ENCODE measurements around the gene TNFAIP2. TPM values are rescaled to one million over a fixed set of nuclear protein-coding genes. Genes with fewer than 3 reads are reported as not detected.
A peak's percentile ranks its signal among the peaks of the same experiment; 100 is the strongest.
"Not testable (repeated sequence)": the region's sequence is repeated elsewhere in the genome, so short reads cannot be mapped to it uniquely, and the experiment has no call there.

Gene TNFAIP2
- total RNA-seq, 1 donor: 240 TPM

- no peak overlapping the region for H3K4me3 ChIP-seq (ENCODE audit: low read depth, low read length)
- TF ChIP-seq, protein P1, sequence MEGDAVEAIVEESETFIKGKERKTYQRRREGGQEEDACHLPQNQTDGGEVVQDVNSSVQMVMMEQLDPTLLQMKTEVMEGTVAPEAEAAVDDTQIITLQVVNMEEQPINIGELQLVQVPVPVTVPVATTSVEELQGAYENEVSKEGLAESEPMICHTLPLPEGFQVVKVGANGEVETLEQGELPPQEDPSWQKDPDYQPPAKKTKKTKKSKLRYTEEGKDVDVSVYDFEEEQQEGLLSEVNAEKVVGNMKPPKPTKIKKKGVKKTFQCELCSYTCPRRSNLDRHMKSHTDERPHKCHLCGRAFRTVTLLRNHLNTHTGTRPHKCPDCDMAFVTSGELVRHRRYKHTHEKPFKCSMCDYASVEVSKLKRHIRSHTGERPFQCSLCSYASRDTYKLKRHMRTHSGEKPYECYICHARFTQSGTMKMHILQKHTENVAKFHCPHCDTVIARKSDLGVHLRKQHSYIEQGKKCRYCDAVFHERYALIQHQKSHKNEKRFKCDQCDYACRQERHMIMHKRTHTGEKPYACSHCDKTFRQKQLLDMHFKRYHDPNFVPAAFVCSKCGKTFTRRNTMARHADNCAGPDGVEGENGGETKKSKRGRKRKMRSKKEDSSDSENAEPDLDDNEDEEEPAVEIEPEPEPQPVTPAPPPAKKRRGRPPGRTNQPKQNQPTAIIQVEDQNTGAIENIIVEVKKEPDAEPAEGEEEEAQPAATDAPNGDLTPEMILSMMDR (IDR thresholded peaks at IDR 0.05; ENCODE audit: insufficient read depth, low read depth, low read length): no peak
- DNase-seq (ENCODE audit: low read depth): peak; percentile 56
Observed at GRCh38 chr14:103115845-103116572, 7.3 kb upstream of the TNFAIP2 start.

DNA sequence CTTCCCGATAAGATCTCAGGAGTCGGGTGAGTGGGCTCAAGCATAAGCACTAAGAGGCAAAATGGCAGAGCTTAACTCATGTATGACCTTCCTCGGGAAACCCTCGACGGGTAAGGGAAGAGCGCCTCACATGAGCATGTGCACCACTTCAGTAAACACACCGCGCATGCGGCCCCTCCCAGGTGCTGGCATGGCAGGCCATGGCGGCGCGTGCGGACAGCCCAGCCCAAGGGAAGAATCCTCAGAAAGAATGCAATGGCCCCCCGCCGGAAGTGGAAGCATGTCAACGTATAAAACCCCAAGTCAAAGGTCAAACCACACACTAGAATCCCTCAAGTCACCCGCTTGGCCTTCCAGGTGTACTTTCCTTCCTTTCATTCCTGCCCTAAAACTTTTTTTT is 6.6 kb upstream of the TNFAIP2 start:
- no peak overlapping the region for H3K4me3 ChIP-seq (ENCODE audit: low read depth, low read length)
- no peak for DNase-seq (ENCODE audit: low read depth)
- TF ChIP-seq, protein P1 (IDR thresholded peaks at IDR 0.05; ENCODE audit: insufficient read depth, low read depth, low read length): no peak

DNA sequence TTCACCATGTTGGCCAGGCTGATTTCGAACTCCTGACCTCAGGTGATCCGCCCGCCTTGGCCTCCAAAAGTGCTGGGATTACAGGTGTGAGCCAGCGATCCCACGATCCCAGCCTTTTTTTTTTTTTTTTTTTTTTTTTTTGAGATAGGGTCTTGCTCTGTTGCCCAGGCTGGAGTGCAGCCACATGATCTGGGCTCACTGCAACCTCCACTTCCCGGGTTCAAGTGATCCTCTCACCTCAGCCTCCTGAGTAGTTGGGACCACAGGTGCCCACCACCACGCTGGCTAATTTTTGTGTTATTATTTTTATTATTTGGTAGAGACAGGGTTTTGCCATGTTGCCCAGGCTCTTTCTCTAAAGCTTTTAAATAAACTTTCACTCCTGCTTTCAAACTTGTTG is 5.8 kb upstream of the TNFAIP2 start:
- DNase-seq (ENCODE audit: low read depth): not testable (repeated sequence)

DNA sequence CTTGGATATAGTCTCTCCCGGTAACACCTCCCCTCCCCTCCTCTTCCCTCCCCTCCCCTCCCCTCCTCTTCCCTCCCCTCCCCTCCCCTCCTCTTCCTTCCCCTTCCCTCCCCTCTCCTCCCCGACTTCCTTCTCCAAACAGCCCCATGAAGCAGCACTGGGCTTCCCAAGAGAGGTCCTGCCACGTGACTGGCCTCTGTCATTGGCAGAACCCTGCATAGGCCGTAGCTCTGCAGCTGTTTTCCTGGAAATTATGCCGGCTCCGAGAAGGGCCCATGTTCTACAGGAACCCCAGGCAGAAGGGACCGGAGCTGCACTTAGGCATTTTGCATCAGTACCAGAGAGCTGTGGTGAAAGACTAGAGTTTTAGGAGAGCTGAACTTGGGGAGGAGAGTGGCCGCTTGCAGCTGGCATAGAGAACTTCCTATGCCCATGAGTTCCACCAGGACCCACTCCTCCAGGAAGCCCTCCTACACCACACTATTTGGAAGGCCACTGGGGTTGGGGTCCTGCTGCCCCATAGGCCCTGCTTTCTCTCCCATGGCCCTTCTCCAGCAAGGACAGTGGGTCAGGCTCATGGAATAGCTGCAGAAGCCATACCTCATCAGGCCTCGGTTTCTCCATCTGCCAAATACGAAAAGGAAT is 5.1 kb upstream of the TNFAIP2 start:
- no peak overlapping the region for H3K4me3 ChIP-seq (ENCODE audit: low read depth, low read length)
- DNase-seq (ENCODE audit: low read depth): peak; percentile 44
- TF ChIP-seq, protein P1 (IDR thresholded peaks at IDR 0.05; ENCODE audit: insufficient read depth, low read depth, low read length): no peak

More for the DNA sequence above, 5.8 kb upstream of the TNFAIP2 start:
- not testable (repeated sequence) for H3K4me3 ChIP-seq (ENCODE audit: low read depth, low read length)

- TF ChIP-seq, protein P1 (IDR thresholded peaks at IDR 0.05; ENCODE audit: insufficient read depth, low read depth, low read length): no peak
- DNase-seq (ENCODE audit: low read depth): no peak
- no peak overlapping the region for H3K4me3 ChIP-seq (ENCODE audit: low read depth, low read length)
Observed at GRCh38 chr14:103118663-103119404, 4.4 kb upstream of the TNFAIP2 start.

DNA sequence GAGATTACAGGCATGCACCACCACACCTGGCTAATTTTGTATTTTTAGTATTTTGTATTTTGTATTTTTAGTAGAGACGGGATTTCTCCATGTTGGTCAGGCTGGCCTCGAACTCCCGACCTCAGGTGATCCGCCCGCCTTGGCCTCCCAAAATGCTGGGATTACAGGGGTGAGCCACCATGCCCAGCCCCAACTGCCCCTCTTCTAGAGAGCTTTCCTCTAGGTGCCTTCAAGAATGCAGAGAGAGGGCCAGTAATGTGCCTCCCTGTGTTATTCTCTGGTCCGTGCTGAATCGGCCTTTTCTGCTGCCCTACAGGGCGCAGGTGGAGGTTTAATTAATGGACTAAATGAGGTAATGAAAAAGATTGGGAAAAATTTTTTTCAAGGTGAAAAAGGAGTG is 3.7 kb upstream of the TNFAIP2 start:
- DNase-seq (ENCODE audit: low read depth); H3K4me3 ChIP-seq (ENCODE audit: low read depth, low read length): not testable (repeated sequence)

GRCh38 chr14:103121121-103121845 is 2.0 kb upstream of the TNFAIP2 start:
- peak; percentile 59 for DNase-seq (ENCODE audit: low read depth)
- H3K4me3 ChIP-seq (ENCODE audit: low read depth, low read length): no peak overlapping the region
- TF ChIP-seq, protein P1 (IDR thresholded peaks at IDR 0.05; ENCODE audit: insufficient read depth, low read depth, low read length): no peak

Measured in fibroblast of villous mesenchyme (primary cell).